GM13976 (cell line): ENCODE data around the gene USP49.
A peak's percentile ranks its signal among the peaks of the same experiment; 100 is the strongest.

Source experiments
- DNase-seq: peaks from one replicate; pipeline ENCODE4 v3.0.0; 2012; ENCODE audit warnings: low spot score
- in situ Hi-C: fragments of 300-500 bp; cut with MboI; formaldehyde crosslinking; loops from one replicate; pipeline ENCODE4 v1.12.0; 2022; ENCODE audit warnings: low sequenced_read_pairs, mixed read lengths, inconsistent platforms; ENCODE audit not compliant: unreplicated experiment
- TF ChIP-seq, protein P1 (sequence below): IDR thresholded peaks from 2 replicates; pipeline ENCODE4 v1.5.1; 2012; ENCODE audit warnings: borderline replicate concordance, mild to moderate bottlenecking; ENCODE audit not compliant: insufficient read depth; ENCODE audit errors: extremely low read depth, missing control alignments, control extremely low read depth

USP49 gene

GRCh38 chr6:41836660-41837052 lies 58.5 kb downstream of the USP49 start:
- DNase-seq: no peak
- TF ChIP-seq, protein P1, sequence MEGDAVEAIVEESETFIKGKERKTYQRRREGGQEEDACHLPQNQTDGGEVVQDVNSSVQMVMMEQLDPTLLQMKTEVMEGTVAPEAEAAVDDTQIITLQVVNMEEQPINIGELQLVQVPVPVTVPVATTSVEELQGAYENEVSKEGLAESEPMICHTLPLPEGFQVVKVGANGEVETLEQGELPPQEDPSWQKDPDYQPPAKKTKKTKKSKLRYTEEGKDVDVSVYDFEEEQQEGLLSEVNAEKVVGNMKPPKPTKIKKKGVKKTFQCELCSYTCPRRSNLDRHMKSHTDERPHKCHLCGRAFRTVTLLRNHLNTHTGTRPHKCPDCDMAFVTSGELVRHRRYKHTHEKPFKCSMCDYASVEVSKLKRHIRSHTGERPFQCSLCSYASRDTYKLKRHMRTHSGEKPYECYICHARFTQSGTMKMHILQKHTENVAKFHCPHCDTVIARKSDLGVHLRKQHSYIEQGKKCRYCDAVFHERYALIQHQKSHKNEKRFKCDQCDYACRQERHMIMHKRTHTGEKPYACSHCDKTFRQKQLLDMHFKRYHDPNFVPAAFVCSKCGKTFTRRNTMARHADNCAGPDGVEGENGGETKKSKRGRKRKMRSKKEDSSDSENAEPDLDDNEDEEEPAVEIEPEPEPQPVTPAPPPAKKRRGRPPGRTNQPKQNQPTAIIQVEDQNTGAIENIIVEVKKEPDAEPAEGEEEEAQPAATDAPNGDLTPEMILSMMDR: no peak
- in situ Hi-C loops: no loop called here

DNA sequence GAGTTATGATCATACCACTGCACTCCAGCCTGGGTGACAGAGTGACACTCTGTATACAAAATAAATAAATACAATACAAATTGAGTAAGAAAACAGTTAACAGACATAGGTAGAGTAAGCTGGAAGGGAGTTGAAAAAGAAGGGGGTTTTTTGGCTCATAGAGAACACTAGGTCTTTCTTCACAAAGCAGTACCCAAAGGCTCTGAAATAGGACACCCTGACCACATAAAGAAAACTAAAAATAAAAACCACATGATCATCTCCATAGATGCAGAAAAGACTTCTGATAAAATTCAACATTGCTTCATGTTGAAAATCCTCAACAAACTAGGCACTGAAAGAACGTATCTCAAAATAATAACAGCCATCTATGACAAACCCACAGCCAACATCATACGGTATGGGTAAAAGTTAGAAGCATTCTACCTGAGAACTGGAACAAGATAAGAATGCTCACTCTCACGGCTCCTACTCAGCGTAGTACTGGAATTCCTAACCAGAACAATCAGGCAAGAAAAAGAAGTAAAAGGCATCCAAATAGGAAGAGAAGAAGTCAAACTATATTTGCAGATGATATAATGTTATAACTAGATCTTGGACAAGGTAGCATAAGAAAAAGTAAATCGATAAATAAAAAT lies 59.0 kb downstream of the USP49 start:
- TF ChIP-seq, protein P1: no peak
- DNase-seq: peak; percentile 40
- in situ Hi-C loops: no loop called here

GRCh38 chr6:41832263-41832662 lies 62.9 kb downstream of the USP49 start:
- in situ Hi-C loops: no loop called here
- TF ChIP-seq, protein P1: no peak
- DNase-seq: no peak

DNA sequence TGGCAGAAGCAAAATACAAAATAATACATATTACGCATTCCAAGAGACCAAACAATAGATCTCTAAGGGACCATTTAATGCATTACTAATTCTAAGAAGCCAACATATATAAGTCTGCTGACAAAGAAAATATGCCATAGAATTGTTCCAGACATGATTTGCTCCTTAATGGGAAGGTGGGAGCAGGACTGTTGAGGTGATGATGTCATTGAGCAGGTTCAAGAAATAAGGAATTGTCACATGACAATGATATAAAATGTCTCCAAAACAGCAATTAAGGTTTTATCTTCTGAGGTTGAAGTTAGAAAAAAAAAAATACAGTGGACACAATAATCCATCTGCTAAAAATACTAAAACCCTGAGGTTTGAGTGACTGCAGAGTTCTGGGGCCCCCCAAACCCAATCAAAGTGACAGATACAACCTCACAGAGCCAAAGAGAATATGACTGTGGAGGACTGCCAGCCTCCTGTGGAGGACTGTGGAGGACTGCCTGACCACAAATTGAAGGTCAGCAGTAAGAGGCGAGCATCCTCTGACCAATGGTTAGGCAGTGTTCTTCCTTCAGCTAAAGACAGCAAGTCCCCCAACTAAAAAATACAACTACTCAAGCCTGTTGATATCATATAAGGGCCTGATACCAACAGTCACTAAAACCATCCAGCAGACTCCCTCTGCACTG lies 68.7 kb downstream of the USP49 start:
- in situ Hi-C loops: no loop called here

GRCh38 chr6:41824571-41825569 lies 70.3 kb downstream of the USP49 start:
- TF ChIP-seq, protein P1: no peak
- in situ Hi-C loops: no loop called here
- no peak for DNase-seq

More for the DNA sequence above, 68.7 kb downstream of the USP49 start:
- no peak for DNase-seq
- TF ChIP-seq, protein P1: no peak

- TF ChIP-seq, protein P1: no peak
- in situ Hi-C loops: no loop called here
- DNase-seq: no peak
These were observed 72.0 kb downstream of the USP49 start for GRCh38 chr6:41823178-41823577.
